Measurements from ENCODE around the gene SDK2. TPM values are rescaled to one million over a fixed set of nuclear protein-coding genes. Genes with fewer than 3 reads are reported as not detected.

Gene SDK2
- total and polyA plus RNA-seq, 2 of the 4 experiments (the other 2 are of a cell fraction) = under 0.01 to 0.03 TPM

DNA sequence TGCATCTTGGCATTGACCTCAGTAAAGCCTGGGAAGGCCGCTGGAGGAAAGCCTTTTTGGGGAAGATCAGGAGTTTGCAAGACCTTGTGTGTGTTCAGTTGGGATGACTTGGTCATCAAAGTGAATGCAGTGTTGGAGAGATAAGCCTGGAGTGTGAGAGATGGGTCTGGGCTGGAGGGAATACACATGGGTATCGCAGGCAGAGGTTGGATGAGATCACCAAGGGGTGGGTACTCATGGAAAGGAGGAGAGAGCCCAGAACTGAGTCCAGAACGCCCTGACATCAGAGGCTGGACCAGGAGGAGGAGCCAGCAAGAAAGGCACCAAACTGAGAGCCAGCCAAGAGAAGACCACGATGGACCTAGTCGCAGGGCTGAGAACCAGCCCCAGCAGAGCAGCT lies 35.2 kb downstream of the SDK2 start:
- no peak overlapping the region for H3K23ac ChIP-seq (ENCODE audit: low read depth, low read length)
- H3K36me3 ChIP-seq (ENCODE audit: control insufficient read depth, insufficient read depth, low read length) = no peaks in the 10 kb centered on the region
- dilution Hi-C loops (cut with HindIII; ENCODE audit: low sequenced_read_pairs, unreplicated experiment) (no loop called here), in situ Hi-C loops (cut with MboI; ENCODE audit: low sequenced_read_pairs) (loop anchor here (25.0 kb wide), 2 partner anchors 103 to 378 kb away; no protein-coding TSS in a partner anchor), intact Hi-C loops (cut with micrococcal nuclease) (no loop called here)
- H4K8ac ChIP-seq (ENCODE audit: low read depth in 2 of 2, low read length in 2 of 2) = no peak overlapping the region
- H3K27me3 ChIP-seq (ENCODE audit: control insufficient read depth, insufficient read depth, low read length) = no peaks in the 10 kb centered on the region
- H2BK5ac ChIP-seq (ENCODE audit: low read depth, low read length, poor library complexity, severe bottlenecking) = no peak overlapping the region
- ChIA-PET CTCF (no interaction called here), POLR2A (ENCODE audit: unreplicated experiment) (no interaction called here)
- BruUV-seq (replicated peaks) = no TSS peak
- H3K4me2 ChIP-seq (ENCODE audit: low read depth, low read length) = no peak overlapping the region
- no peak overlapping the region for H3K18ac ChIP-seq (ENCODE audit: low read depth, low read length)
- no peak overlapping the region for H2AK9ac ChIP-seq (replicated peaks; ENCODE audit: low read depth, low read length, poor library complexity)
- H3K4me3 ChIP-seq (ENCODE audit: insufficient read depth, low read depth, low read length) = no peak overlapping the region
- no peak overlapping the region for H3K56ac ChIP-seq (ENCODE audit: extremely low read depth, insufficient read depth, low read length)
- peaks cover 20% of the 10 kb centered on the region for H3K9me3 ChIP-seq (ENCODE audit: control insufficient read depth, insufficient read depth, low read length)
- H4K20me1 ChIP-seq (ENCODE audit: insufficient read depth, low read length) = no peaks in the 10 kb centered on the region; the same call in 1 of the 2 replicates
- H2BK15ac ChIP-seq (ENCODE audit: low read depth, low read length) = no peak overlapping the region
- no peaks in the 10 kb centered on the region for H3K4me1 ChIP-seq (ENCODE audit: control insufficient read depth, insufficient read depth, low read length)
- no peaks in the 10 kb centered on the region for H3K79me1 ChIP-seq (ENCODE audit: low read depth in 1 of 2, low read length in 2 of 2)
- H3K14ac ChIP-seq (replicated peaks; ENCODE audit: low read depth, low read length) = no peak overlapping the region
- WGBS, 2 experiments (ENCODE audit: extremely low coverage in 2 of 2, insufficient read length in 1 of 2) = 40% methylated on average over 3 of the region's 5 CpGs; no CpG with 5 or more reads in 1 of the 2 experiments
- no peak overlapping the region for H2BK20ac ChIP-seq (ENCODE audit: low read depth, low read length)
- H2BK120ac ChIP-seq (ENCODE audit: low read depth, low read length) = no peak overlapping the region
- no peak for TF ChIP-seq RAD21 (IDR thresholded peaks at IDR 0.05; ENCODE audit: low read length)
- TF ChIP-seq POLR2A (IDR thresholded peaks at IDR 0.05; ENCODE audit: low read depth, low read length) = no peak
- no peak for TF ChIP-seq MXI1 (IDR thresholded peaks at IDR 0.05; ENCODE audit: borderline replicate concordance, low read depth, low read length)
- TF ChIP-seq NFE2L2 (IDR thresholded peaks at IDR 0.05; ENCODE audit: low read depth, low read length) = no peak
- TF ChIP-seq RFX5 (IDR thresholded peaks at IDR 0.05; ENCODE audit: low read depth, low read length) = no peak
- no peak for TF ChIP-seq CEBPB (IDR thresholded peaks at IDR 0.05; ENCODE audit: low read depth, low read length)
- no peak for TF ChIP-seq RCOR1 (IDR thresholded peaks at IDR 0.05; ENCODE audit: insufficient replicate concordance, low read length)
- TF ChIP-seq CHD1 (IDR thresholded peaks at IDR 0.05; ENCODE audit: low read depth, low read length) = no peak
- TF ChIP-seq BHLHE40 (IDR thresholded peaks at IDR 0.05; ENCODE audit: low read depth, low read length) = no peak
- no peak for TF ChIP-seq SMC3 (IDR thresholded peaks at IDR 0.05; ENCODE audit: low read depth, low read length)
- TF ChIP-seq, protein P1, sequence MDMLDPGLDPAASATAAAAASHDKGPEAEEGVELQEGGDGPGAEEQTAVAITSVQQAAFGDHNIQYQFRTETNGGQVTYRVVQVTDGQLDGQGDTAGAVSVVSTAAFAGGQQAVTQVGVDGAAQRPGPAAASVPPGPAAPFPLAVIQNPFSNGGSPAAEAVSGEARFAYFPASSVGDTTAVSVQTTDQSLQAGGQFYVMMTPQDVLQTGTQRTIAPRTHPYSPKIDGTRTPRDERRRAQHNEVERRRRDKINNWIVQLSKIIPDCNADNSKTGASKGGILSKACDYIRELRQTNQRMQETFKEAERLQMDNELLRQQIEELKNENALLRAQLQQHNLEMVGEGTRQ (IDR thresholded peaks at IDR 0.05; ENCODE audit: low read depth, low read length) = no peak
- no peak for TF ChIP-seq FOS (IDR thresholded peaks at IDR 0.05; ENCODE audit: low read depth, low read length)
- TF ChIP-seq, protein P2, sequence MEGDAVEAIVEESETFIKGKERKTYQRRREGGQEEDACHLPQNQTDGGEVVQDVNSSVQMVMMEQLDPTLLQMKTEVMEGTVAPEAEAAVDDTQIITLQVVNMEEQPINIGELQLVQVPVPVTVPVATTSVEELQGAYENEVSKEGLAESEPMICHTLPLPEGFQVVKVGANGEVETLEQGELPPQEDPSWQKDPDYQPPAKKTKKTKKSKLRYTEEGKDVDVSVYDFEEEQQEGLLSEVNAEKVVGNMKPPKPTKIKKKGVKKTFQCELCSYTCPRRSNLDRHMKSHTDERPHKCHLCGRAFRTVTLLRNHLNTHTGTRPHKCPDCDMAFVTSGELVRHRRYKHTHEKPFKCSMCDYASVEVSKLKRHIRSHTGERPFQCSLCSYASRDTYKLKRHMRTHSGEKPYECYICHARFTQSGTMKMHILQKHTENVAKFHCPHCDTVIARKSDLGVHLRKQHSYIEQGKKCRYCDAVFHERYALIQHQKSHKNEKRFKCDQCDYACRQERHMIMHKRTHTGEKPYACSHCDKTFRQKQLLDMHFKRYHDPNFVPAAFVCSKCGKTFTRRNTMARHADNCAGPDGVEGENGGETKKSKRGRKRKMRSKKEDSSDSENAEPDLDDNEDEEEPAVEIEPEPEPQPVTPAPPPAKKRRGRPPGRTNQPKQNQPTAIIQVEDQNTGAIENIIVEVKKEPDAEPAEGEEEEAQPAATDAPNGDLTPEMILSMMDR (conservative IDR thresholded peaks at IDR 0.05; ENCODE audit: low read depth, low read length) = no peak
- TF ChIP-seq, protein P3, sequence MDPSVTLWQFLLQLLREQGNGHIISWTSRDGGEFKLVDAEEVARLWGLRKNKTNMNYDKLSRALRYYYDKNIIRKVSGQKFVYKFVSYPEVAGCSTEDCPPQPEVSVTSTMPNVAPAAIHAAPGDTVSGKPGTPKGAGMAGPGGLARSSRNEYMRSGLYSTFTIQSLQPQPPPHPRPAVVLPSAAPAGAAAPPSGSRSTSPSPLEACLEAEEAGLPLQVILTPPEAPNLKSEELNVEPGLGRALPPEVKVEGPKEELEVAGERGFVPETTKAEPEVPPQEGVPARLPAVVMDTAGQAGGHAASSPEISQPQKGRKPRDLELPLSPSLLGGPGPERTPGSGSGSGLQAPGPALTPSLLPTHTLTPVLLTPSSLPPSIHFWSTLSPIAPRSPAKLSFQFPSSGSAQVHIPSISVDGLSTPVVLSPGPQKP (IDR thresholded peaks at IDR 0.05; ENCODE audit: borderline replicate concordance, low read depth, low read length) = no peak
- no peak for TF ChIP-seq MAZ (IDR thresholded peaks at IDR 0.05; ENCODE audit: borderline replicate concordance, low read depth, low read length)
- no peak for TF ChIP-seq MAFK (IDR thresholded peaks at IDR 0.05; ENCODE audit: low read depth, low read length)
- H4K91ac ChIP-seq (ENCODE audit: insufficient read depth, low read depth, low read length) = no peak overlapping the region
- H2AFZ ChIP-seq (replicated peaks; ENCODE audit: low read length, poor library complexity) = no peak overlapping the region
- H3K27ac ChIP-seq (ENCODE audit: insufficient read depth, low read length) = no peak overlapping the region
- no peak overlapping the region for H2AK5ac ChIP-seq (ENCODE audit: low read depth, low read length)
- H4K5ac ChIP-seq (ENCODE audit: low read depth, low read length) = no peak overlapping the region
- no peak for ATAC-seq (ENCODE audit: low read depth)
- H3K9ac ChIP-seq (ENCODE audit: low read depth, low read length) = no peak overlapping the region
- DNase-seq = no peak
- H3K4ac ChIP-seq (ENCODE audit: low read depth, low read length) = no peak overlapping the region
- H3K9me1 ChIP-seq (ENCODE audit: insufficient read depth, low read length) = no peaks in the 10 kb centered on the region
